Activated naive CD4-positive, alpha-beta T cell treated with anti-CD3 and anti-CD28 coated beads, Interleukin-2, amount 10 ng/mL, durations not matched to agents 7 days and 5 days (primary cell): ENCODE results near the gene SFRP2.

Source experiments
- CTCF ChIA-PET: fragments of 350-600 bp; sonication (Branson Sonifier 250); formaldehyde crosslinking; loops from one replicate; lab custom pipeline; 2021; ENCODE audit warnings: antibody characterized with exemption; lab: Charles Lee
- DNase-seq: peaks from one replicate; pipeline ENCODE4 v3.0.0-alpha.2; 2020
- H3K27ac Mint-ChIP-seq: one replicate; pipeline ENCODE4 v1.8.0; 2021; ENCODE audit warnings: mild to moderate bottlenecking, moderate library complexity, mixed read lengths
- H3K27me3 Mint-ChIP-seq: one replicate; pipeline ENCODE4 v1.8.0; 2021; ENCODE audit warnings: mild to moderate bottlenecking, mixed read lengths
- H3K36me3 Mint-ChIP-seq: one replicate; pipeline ENCODE4 v1.8.0; 2021; ENCODE audit warnings: mixed read lengths
- H3K4me1 Mint-ChIP-seq: one replicate; pipeline ENCODE4 v1.8.0; 2021; ENCODE audit warnings: mixed read lengths
- H3K4me3 Mint-ChIP-seq: one replicate; pipeline ENCODE4 v1.8.0; 2021; ENCODE audit warnings: mild to moderate bottlenecking, moderate library complexity, mixed read lengths
- H3K9me3 Mint-ChIP-seq: one replicate; pipeline ENCODE4 v1.8.0; 2021; ENCODE audit warnings: mixed read lengths

SFRP2 gene

GRCh38 chr4:153748378-153748777 lies 40.5 kb downstream of the SFRP2 start:
- CTCF ChIA-PET: interaction anchor here (2.1 to 5.5 kb wide), 4 partner anchors 98 to 605 kb away, joined by 8 to 70 read pairs (median 26); no protein-coding TSS in a partner anchor
- Mint-ChIP-seq H3K36me3 (no peaks in the 10 kb centered on the region), H3K4me3 (no peak overlapping the region), H3K9me3 (no peaks in the 10 kb centered on the region), H3K27me3 (peaks cover 10% of the 10 kb centered on the region), H3K27ac (no peak overlapping the region), H3K4me1 (peaks cover 6% of the 10 kb centered on the region)
- DNase-seq: no peak

DNA sequence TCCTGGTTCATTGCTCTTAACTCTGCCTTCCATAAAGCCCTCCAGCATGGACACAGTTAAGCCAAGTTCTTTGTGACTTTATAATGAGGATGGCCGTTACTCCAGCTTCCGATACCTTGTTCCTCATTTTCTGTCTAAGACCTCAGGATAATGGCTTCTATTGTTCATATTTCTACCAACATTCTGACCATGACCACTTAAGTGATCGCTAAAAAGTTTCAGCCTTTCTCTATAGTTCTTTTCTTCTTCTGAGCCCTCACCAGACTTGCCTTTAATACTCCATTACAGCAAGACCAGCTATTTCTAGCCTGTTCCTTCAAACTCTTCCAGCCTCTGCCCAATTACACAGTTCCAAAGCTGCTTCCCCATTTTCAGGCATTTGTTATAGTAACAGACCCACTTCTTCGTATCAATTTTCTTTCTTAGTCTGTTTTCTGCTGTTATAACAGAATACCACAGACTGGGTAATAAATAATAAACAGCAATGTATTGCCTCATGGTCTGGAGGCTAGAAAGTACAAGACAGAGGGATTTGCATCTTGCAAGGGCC lies 41.4 kb downstream of the SFRP2 start:
- CTCF ChIA-PET: interaction anchor here (1.3 to 5.5 kb wide), 4 partner anchors 13 to 605 kb away, joined by 3 to 70 read pairs (median 5); no protein-coding TSS in a partner anchor
- Mint-ChIP-seq H3K9me3 (no peaks in the 10 kb centered on the region), H3K27ac (no peak overlapping the region), H3K4me1 (peaks cover 6% of the 10 kb centered on the region), H3K27me3 (peaks cover 10% of the 10 kb centered on the region), H3K4me3 (no peak overlapping the region), H3K36me3 (no peaks in the 10 kb centered on the region)
- DNase-seq: no peak

DNA sequence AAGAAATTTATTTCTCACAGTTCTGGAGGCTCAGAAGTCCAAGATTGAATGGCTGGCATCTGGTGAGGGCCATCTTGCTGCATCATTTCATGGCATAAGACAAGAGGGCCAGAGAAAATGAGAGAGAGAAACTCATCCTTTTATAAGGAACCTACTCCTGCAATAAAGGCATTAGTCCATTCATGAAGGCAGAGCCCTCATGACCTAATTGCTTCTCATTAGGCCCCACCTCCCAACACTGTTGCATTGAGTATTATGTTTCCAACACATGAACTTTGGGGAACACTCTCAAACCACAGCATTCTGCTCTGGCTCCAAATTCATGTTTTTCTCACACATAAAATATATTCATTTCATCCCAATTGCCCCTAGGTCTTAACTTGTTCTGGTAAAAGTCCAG lies 43.2 kb downstream of the SFRP2 start:
- Mint-ChIP-seq H3K27ac (no peak overlapping the region), H3K9me3 (peaks cover 5% of the 10 kb centered on the region), H3K4me1 (peaks cover 6% of the 10 kb centered on the region), H3K36me3 (no peaks in the 10 kb centered on the region), H3K4me3 (no peak overlapping the region), H3K27me3 (peaks cover 10% of the 10 kb centered on the region)
- DNase-seq: no peak
- CTCF ChIA-PET: no interaction called here

GRCh38 chr4:153741541-153741940 lies 47.3 kb downstream of the SFRP2 start:
- Mint-ChIP-seq H3K4me1 (no peaks in the 10 kb centered on the region), H3K9me3 (peaks cover 8% of the 10 kb centered on the region), H3K36me3 (no peaks in the 10 kb centered on the region), H3K4me3 (no peak overlapping the region), H3K27ac (no peak overlapping the region), H3K27me3 (peaks cover 12% of the 10 kb centered on the region)
- no peak for DNase-seq
- CTCF ChIA-PET: interaction anchor here (0.9 to 2.0 kb wide), 4 partner anchors 8 to 107 kb away, joined by 3 to 7 read pairs (median 5); no protein-coding TSS in a partner anchor

GRCh38 chr4:153735906-153736461 lies 52.9 kb downstream of the SFRP2 start:
- Mint-ChIP-seq H3K4me1 (peaks cover 6% of the 10 kb centered on the region), H3K27me3 (peaks cover 16% of the 10 kb centered on the region), H3K36me3 (no peaks in the 10 kb centered on the region), H3K27ac (no peak overlapping the region), H3K4me3 (no peak overlapping the region), H3K9me3 (peaks cover 6% of the 10 kb centered on the region)
- DNase-seq: no peak
- CTCF ChIA-PET: no interaction called here

DNA sequence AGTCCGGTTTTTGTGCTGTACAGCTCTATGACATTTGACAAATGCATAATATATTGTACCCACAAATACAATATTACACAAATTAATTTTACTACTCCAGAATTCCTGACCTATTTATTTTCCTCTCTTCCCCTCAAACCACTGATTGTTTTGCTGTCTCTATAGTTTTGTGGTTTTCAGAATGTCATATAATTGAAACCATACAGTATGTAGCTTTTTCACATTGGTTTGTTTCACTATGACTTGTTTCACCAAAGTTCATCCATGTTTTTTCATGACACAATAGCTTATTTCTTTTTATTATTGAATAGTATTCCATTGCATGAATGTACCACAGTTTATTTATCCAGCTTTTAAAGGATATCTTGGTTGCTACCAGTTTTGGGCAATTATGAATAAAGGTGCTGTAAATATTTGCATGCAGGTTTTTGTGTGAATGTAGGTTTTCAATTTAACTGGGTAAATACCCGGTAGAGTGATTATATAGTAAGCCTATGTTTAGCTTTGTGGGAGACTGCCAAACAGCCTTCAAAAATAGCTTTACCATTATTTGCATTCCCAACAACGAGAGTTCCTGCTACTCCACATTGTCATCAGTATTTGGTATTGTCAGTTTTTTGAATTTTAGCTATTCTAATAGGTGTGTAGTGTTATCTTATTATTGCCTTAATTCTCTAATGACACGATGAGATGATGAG lies 55.0 kb downstream of the SFRP2 start:
- no peaks in the 10 kb centered on the region for H3K36me3 Mint-ChIP-seq
- H3K9me3 Mint-ChIP-seq: no peaks in the 10 kb centered on the region
- CTCF ChIA-PET: interaction anchor here (0.9 to 1.3 kb wide), 5 partner anchors 13 to 390 kb away, joined by 3 to 5 read pairs (median 5); no protein-coding TSS in a partner anchor
- no peak overlapping the region for H3K4me3 Mint-ChIP-seq
- H3K27ac Mint-ChIP-seq: no peak overlapping the region
- peaks cover 9% of the 10 kb centered on the region for H3K4me1 Mint-ChIP-seq
- H3K27me3 Mint-ChIP-seq: peaks cover 9% of the 10 kb centered on the region
- DNase-seq: no peak

DNA sequence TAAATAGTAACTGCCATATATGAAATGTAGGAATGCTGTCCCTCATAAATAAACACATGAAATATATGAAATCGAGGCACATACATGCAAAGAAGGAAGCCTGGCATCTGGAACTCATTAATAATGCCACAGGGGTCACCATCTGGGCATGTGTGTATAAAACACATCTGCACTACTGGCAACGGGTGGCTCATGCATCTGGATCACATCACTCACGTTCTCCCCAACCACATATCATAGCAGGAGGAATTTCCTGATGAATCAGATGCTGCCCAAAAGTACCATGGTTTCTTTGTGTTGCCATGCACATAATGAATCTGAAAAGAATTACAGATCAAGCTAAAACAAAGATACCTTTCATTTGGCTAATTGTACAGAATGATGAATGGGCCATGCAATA lies 57.6 kb downstream of the SFRP2 start:
- Mint-ChIP-seq H3K36me3 (no peaks in the 10 kb centered on the region), H3K27ac (no peak overlapping the region), H3K9me3 (no peaks in the 10 kb centered on the region), H3K4me3 (no peak overlapping the region), H3K4me1 (peaks cover 11% of the 10 kb centered on the region), H3K27me3 (peaks cover 4% of the 10 kb centered on the region)
- DNase-seq: no peak
- CTCF ChIA-PET: no interaction called here
